Measurements from ENCODE around the gene INPP5B. TPM values are rescaled to one million over a fixed set of nuclear protein-coding genes. Genes with fewer than 3 reads are reported as not detected.
"Not testable (repeated sequence)": the region's sequence is repeated elsewhere in the genome, so short reads cannot be mapped to it uniquely, and the experiment has no call there.

Gene INPP5B
- total RNA-seq, 1 experiment from 2014 or later = 12.1 TPM

GRCh38 chr1:37905727-37906126 lies 41.1 kb downstream of the INPP5B start:
- no peak for DNase-seq
- Histone ChIP-seq H2AFZ (ENCODE audit: low read length) (no peak overlapping the region), H3K4me1 (ENCODE audit: insufficient read depth, low read length) (no peaks in the 10 kb centered on the region), H3K9me3 (ENCODE audit: low read length) (peaks cover 9% of the 10 kb centered on the region; the same call in 1 of the 2 replicates), H3K4me2 (ENCODE audit: low read length) (no peak overlapping the region), H3K9me2 (replicated peaks; ENCODE audit: low read length) (no peaks in the 10 kb centered on the region), H3K79me2 (ENCODE audit: low read length) (no peaks in the 10 kb centered on the region), H3K27ac (ENCODE audit: low read length) (no peak overlapping the region), H3K27me3 (ENCODE audit: low read length) (no peaks in the 10 kb centered on the region), H3K36me3 (ENCODE audit: low read depth, low read length) (peaks cover 14% of the 10 kb centered on the region; the same call in 1 of the 2 replicates), H3F3A (ENCODE audit: low read length, unreplicated experiment) (no peaks in the 10 kb centered on the region), H4K20me1 (ENCODE audit: low read length) (no peaks in the 10 kb centered on the region), H3K4me3 (ENCODE audit: low read length) (no peak overlapping the region), H3K9ac (ENCODE audit: low read length) (no peak overlapping the region)
- no TSS peak for BruUV-seq (replicated peaks)
- intact Hi-C loops (cut with micrococcal nuclease) = no loop called here
- ChIA-PET CTCF (no interaction called here), POLR2A (ENCODE audit: unreplicated experiment) (no interaction called here)
- no peak for ATAC-seq
- TF ChIP-seq, protein P1, sequence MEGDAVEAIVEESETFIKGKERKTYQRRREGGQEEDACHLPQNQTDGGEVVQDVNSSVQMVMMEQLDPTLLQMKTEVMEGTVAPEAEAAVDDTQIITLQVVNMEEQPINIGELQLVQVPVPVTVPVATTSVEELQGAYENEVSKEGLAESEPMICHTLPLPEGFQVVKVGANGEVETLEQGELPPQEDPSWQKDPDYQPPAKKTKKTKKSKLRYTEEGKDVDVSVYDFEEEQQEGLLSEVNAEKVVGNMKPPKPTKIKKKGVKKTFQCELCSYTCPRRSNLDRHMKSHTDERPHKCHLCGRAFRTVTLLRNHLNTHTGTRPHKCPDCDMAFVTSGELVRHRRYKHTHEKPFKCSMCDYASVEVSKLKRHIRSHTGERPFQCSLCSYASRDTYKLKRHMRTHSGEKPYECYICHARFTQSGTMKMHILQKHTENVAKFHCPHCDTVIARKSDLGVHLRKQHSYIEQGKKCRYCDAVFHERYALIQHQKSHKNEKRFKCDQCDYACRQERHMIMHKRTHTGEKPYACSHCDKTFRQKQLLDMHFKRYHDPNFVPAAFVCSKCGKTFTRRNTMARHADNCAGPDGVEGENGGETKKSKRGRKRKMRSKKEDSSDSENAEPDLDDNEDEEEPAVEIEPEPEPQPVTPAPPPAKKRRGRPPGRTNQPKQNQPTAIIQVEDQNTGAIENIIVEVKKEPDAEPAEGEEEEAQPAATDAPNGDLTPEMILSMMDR (conservative IDR thresholded peaks at IDR 0.05; ENCODE audit: low read depth, low read length) = no peak
- TF ChIP-seq EZH2phosphoT487 (IDR thresholded peaks at IDR 0.05; ENCODE audit: borderline replicate concordance, low read length) (no peak), EZH2 (IDR thresholded peaks at IDR 0.05; ENCODE audit: low read length, unreplicated experiment) (no peak)

GRCh38 chr1:37903921-37904320 lies 42.9 kb downstream of the INPP5B start:
- BruUV-seq (replicated peaks); H3F3A ChIP-seq (ENCODE audit: low read length, unreplicated experiment); H2AFZ ChIP-seq (ENCODE audit: low read length); DNase-seq; H3K4me1 ChIP-seq (ENCODE audit: insufficient read depth, low read length); H3K79me2 ChIP-seq (ENCODE audit: low read length); POLR2A ChIA-PET (ENCODE audit: unreplicated experiment); CTCF ChIA-PET; H3K4me2 ChIP-seq (ENCODE audit: low read length); H3K4me3 ChIP-seq (ENCODE audit: low read length); H3K27me3 ChIP-seq (ENCODE audit: low read length); intact Hi-C loops (cut with micrococcal nuclease); ATAC-seq; H3K9ac ChIP-seq (ENCODE audit: low read length); H4K20me1 ChIP-seq (ENCODE audit: low read length); H3K9me3 ChIP-seq (ENCODE audit: low read length); H3K27ac ChIP-seq (ENCODE audit: low read length); H3K9me2 ChIP-seq (replicated peaks; ENCODE audit: low read length): not testable (repeated sequence)
- H3K36me3 ChIP-seq (ENCODE audit: low read depth, low read length) = peaks cover 14% of the 10 kb centered on the region; the same call in 1 of the 2 replicates

- H2AFZ ChIP-seq (ENCODE audit: low read length) = no peak overlapping the region
- no peaks in the 10 kb centered on the region for H3K27me3 ChIP-seq (ENCODE audit: low read length)
- intact Hi-C loops (cut with micrococcal nuclease) = no loop called here
- H3K9me3 ChIP-seq (ENCODE audit: low read length) = peaks cover 9% of the 10 kb centered on the region; the same call in 1 of the 2 replicates
- ChIA-PET CTCF (no interaction called here), POLR2A (ENCODE audit: unreplicated experiment) (no interaction called here)
- H3F3A ChIP-seq (ENCODE audit: low read length, unreplicated experiment) = no peaks in the 10 kb centered on the region
- DNase-seq = no peak
- H3K36me3 ChIP-seq (ENCODE audit: low read depth, low read length) = peaks cover 14% of the 10 kb centered on the region; the same call in 1 of the 2 replicates
- H3K4me2 ChIP-seq (ENCODE audit: low read length) = no peak overlapping the region
- H3K9ac ChIP-seq (ENCODE audit: low read length) = no peak overlapping the region
- TF ChIP-seq EZH2 (IDR thresholded peaks at IDR 0.05; ENCODE audit: low read length, unreplicated experiment) = no peak
- no peak for TF ChIP-seq EZH2phosphoT487 (IDR thresholded peaks at IDR 0.05; ENCODE audit: borderline replicate concordance, low read length)
- TF ChIP-seq, protein P1 (conservative IDR thresholded peaks at IDR 0.05; ENCODE audit: low read depth, low read length) = no peak
- ATAC-seq = no peak
- no peaks in the 10 kb centered on the region for H4K20me1 ChIP-seq (ENCODE audit: low read length)
- no peak overlapping the region for H3K27ac ChIP-seq (ENCODE audit: low read length)
- H3K9me2 ChIP-seq (replicated peaks; ENCODE audit: low read length) = no peaks in the 10 kb centered on the region
- BruUV-seq (replicated peaks) = no TSS peak
- H3K79me2 ChIP-seq (ENCODE audit: low read length) = no peaks in the 10 kb centered on the region
- no peaks in the 10 kb centered on the region for H3K4me1 ChIP-seq (ENCODE audit: insufficient read depth, low read length)
- H3K4me3 ChIP-seq (ENCODE audit: low read length) = no peak overlapping the region
Measured at GRCh38 chr1:37902983-37903382, 43.9 kb downstream of the INPP5B start.

Measured in PC-3 (cell line).